ENCODE results near the gene P2RY11. TPM values are rescaled to one million over a fixed set of nuclear protein-coding genes. Genes with fewer than 3 reads are reported as not detected.

Gene P2RY11
- total RNA-seq, 2 experiments from 2014 or later: 68.6 to 68.9 TPM

- POLR2A ChIA-PET: interaction anchor here (0.6 to 0.7 kb wide), 2 partner anchors 17 to 34 kb away, joined by 4 to 6 read pairs; no protein-coding TSS in a partner anchor
- CTCF ChIA-PET: interaction anchor here (0.6 kb wide), 1 partner anchor 132 kb away, joined by 3 read pairs; no protein-coding TSS in a partner anchor
Measured at GRCh38 chr19:10122045-10122444, 10.6 kb downstream of the P2RY11 start.

GRCh38 chr19:10124429-10124828 is 12.9 kb downstream of the P2RY11 start:
- ChIA-PET POLR2A (interaction anchor here (0.7 kb wide), 1 partner anchor 12 kb away, joined by 12 read pairs; no protein-coding TSS in a partner anchor), CTCF (interaction anchor here (0.7 to 1.3 kb wide), 4 partner anchors 13 to 125 kb away, joined by 3 to 4 read pairs (median 4); no protein-coding TSS in a partner anchor)

GRCh38 chr19:10126213-10126639 is 14.7 kb downstream of the P2RY11 start:
- ChIA-PET CTCF (no interaction called here), POLR2A (no interaction called here)

DNA sequence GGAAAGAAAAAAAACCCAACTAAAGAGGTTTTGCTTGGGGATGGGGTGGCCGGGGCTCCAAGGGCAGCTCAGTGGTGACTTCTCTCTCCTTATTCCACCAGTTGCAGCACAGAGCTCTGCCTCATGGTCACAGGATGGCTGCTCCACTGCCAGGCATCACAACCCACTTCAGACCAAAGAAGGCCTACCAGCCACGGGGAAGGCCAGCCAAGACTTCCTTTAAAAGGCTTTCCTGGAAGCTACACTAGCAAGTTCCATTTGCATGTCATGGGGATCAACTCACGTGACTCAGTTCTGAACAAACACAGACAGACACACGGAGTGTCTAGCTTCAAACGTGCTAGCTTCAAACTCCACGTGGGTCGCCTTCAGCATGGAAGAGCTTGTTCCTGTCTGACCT is 21.4 kb downstream of the P2RY11 start:
- ChIA-PET CTCF (interaction anchor here (1.2 kb wide), 1 partner anchor 13 kb away, joined by 4 read pairs; no protein-coding TSS in a partner anchor), POLR2A (no interaction called here)

- CTCF ChIA-PET: interaction anchor here (1.2 kb wide), 1 partner anchor 13 kb away, joined by 4 read pairs; no protein-coding TSS in a partner anchor
- POLR2A ChIA-PET: no interaction called here
Measured at GRCh38 chr19:10133596-10133995, 22.1 kb downstream of the P2RY11 start.

DNA sequence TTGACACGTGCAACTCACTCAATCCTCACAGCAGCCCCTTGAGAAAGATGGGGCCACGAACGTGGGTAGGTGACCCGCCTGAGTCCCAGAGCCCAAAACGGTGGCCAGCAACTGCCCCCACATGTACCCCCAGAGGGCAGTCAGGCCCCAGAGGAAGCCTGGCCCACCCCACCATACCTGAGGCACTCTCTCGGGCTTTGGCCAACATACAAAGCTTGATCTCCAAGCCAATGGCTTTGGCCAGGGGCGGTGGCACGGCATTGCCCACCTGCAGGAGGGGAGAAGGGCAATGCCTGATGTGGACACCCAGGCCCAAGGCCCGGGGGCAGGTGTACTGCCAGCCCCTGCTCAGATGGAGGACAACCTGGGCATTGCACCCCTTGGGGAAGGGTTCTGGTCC is 22.5 kb downstream of the P2RY11 start:
- ChIA-PET POLR2A (no interaction called here), CTCF (no interaction called here)

- POLR2A ChIA-PET: interaction anchor here (0.6 kb wide), 1 partner anchor 12 kb away, joined by 12 read pairs; no protein-coding TSS in a partner anchor
- CTCF ChIA-PET: no interaction called here
Measured at GRCh38 chr19:10135551-10136334, 24.2 kb downstream of the P2RY11 start.

GRCh38 chr19:10136936-10137335 is 25.4 kb downstream of the P2RY11 start:
- CTCF ChIA-PET: interaction anchor here (0.6 kb wide), 1 partner anchor 13 kb away, joined by 4 read pairs; no protein-coding TSS in a partner anchor
- POLR2A ChIA-PET: interaction anchor here (0.6 to 0.7 kb wide), 2 partner anchors 29 to 66 kb away, joined by 3 to 7 read pairs; no protein-coding TSS in a partner anchor

DNA sequence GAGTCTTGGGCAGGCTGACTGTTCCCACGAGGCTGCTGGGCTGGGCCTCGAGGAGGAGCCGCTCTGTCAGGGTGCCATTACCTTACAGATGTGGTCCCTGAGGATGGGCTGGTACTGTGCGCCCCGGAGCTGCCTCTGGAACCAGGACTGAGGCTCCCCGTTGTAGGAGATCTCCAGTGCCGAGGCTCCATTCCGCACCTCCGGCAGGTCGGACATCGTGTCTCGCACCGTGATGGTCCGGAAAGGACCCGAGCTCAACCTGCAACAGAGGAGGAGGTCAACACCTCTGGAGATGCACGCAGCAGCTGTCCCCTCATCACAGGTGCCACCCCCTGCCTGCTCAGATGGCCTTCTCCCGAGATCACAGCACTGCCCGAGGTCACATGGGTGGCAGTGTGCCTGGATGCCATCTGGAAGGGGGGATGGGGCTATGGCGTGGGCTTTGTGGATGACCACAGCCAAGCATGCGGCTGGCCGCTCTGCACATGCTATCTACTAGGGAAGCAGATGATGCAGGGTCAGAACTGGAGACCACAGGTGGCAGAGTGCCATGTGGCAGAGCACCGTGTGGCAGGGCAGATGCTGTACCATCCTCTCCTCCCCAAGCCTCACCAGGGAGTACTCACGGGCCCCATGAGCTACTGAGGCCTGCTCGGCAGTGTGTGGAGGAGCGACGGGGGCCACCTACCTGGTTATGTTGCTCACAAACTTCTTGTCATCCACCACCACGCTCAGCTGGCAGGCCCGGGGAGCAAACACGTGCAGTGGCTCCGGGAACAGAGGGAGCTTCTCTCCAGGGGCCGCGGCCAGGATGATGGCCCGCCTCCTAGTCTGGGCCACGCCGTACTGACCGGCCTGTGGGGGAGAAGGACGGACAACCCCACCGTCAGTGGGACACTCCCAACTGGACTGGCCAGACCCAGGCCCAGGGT is 26.5 kb downstream of the P2RY11 start:
- POLR2A ChIA-PET: interaction anchor here (0.6 to 1.2 kb wide), 2 partner anchors 22 to 24 kb away, joined by 3 to 4 read pairs; no protein-coding TSS in a partner anchor
- CTCF ChIA-PET: interaction anchor here (0.6 to 1.4 kb wide), 4 partner anchors 14 to 121 kb away, joined by 3 to 4 read pairs (median 3); partner anchors contain the start of gene EIF3G

- ChIA-PET CTCF (interaction anchor here (1.1 to 1.4 kb wide), 2 partner anchors 19 to 120 kb away, joined by 3 read pairs; partner anchors contain the start of gene EIF3G), POLR2A (interaction anchor here (0.5 to 1.2 kb wide), 3 partner anchors 17 to 50 kb away, joined by 3 to 6 read pairs (median 3); no protein-coding TSS in a partner anchor)
Measured at GRCh38 chr19:10138879-10139795, 27.6 kb downstream of the P2RY11 start.

DNA sequence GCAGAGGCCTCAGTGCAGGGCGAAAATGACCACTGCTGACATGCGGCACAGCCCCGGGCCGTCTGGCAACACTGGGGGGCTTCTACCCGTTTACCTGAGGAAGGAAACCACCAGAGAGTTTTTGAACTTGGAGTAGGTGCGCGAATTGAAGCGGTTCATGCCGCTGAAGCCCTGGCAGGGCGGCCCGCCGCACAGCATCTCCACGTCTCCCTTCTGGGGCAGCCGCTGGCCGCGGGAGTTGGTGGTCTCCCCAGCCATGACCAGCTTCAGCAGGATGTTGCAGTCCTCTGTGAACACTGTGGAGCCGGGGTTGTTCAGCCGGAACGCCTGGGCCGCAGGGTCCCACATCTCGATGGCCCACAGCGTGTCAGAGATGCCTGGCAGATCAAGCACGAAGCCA is 28.5 kb downstream of the P2RY11 start:
- CTCF ChIA-PET: interaction anchor here (0.8 kb wide), 1 partner anchor 10 kb away, joined by 3 read pairs; no protein-coding TSS in a partner anchor
- POLR2A ChIA-PET: interaction anchor here (0.5 kb wide), 1 partner anchor 18 kb away, joined by 6 read pairs; no protein-coding TSS in a partner anchor

DNA sequence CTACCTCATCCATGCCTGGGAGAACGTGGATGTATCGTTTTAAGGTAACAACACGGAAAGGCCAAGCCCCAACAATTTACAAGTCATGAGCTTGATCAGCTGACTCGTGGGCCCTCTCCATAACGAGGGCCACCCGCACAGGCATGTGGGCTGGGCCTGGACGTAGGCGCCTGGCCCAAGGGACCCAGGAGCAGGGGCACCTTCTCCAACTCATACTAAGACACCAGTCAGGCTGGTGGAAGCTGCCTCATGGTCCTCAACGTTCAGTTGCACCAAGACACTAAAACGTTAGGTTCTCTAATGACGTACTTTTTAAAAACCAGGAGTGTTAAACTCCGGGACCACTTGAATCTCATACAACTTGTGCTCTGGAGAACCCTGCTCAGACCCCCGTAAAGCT is 30.0 kb downstream of the P2RY11 start:
- CTCF ChIA-PET: no interaction called here
- POLR2A ChIA-PET: no interaction called here

GRCh38 chr19:10141973-10142372 is 30.5 kb downstream of the P2RY11 start:
- ChIA-PET POLR2A (no interaction called here), CTCF (interaction anchor here (1.0 kb wide), 1 partner anchor 23 kb away, joined by 3 read pairs; no protein-coding TSS in a partner anchor)

GRCh38 chr19:10142701-10143375 is 31.3 kb downstream of the P2RY11 start:
- POLR2A ChIA-PET: no interaction called here

DNA sequence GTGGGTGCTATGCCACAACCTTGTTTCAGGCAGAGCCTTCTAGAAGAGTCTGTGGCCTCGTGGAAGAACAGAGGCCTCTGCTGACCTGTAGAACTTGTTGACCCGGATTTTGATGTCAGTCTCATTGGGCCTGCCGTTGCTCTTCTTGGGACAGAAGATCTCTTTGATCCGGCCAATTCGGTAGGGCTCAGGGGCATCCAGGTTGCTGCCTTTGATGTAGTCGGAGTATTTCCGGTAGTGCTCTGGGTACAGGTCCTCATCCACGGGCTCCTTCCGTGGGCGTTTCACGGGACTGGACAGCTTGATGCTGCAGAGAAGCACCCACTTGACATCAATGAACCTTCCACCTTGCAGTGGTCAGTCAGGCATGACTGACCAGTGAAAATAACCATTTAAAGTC is 32.2 kb downstream of the P2RY11 start:
- ChIA-PET CTCF (interaction anchor here (0.8 to 1.9 kb wide), 2 partner anchors 9 to 107 kb away, joined by 3 to 6 read pairs; no protein-coding TSS in a partner anchor), POLR2A (no interaction called here)

More at GRCh38 chr19:10142701-10143375, 31.3 kb downstream of the P2RY11 start:
- CTCF ChIA-PET: interaction anchor here (0.6 to 1.9 kb wide), 6 partner anchors 10 to 108 kb away, joined by 3 to 6 read pairs (median 3); no protein-coding TSS in a partner anchor

GRCh38 chr19:10144361-10144760 is 32.9 kb downstream of the P2RY11 start:
- ChIA-PET CTCF (interaction anchor here (1.9 kb wide), 1 partner anchor 106 kb away, joined by 6 read pairs; no protein-coding TSS in a partner anchor), POLR2A (interaction anchor here (0.6 kb wide), 1 partner anchor 270 kb away, joined by 3 read pairs; no protein-coding TSS in a partner anchor)

DNA sequence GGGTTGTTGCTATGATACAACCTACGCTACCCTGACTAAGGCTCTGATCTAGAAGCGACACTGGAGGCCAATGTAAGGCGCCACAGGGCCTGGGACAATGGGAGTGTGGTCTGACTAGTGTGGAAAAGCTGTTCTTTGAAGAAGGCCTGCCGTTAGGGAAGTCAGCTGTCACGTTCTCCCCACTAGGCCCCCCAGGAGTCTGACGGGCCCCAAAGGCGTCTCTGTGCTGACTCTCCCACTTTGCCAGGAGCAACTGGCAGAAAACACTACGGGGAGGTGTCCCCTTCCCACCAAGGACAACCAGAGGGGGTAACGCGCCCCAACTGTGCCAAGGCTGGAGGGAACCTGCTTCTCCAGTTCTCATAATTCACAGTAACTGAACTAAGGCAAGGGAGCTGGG is 33.5 kb downstream of the P2RY11 start:
- POLR2A ChIA-PET: no interaction called here
- CTCF ChIA-PET: no interaction called here
